ENCODE measurements around the gene EBF3. TPM values are rescaled to one million over a fixed set of nuclear protein-coding genes. Genes with fewer than 3 reads are reported as not detected.

EBF3 gene
- total RNA-seq, 1 experiment from 2014 or later = 0.22 TPM

DNA sequence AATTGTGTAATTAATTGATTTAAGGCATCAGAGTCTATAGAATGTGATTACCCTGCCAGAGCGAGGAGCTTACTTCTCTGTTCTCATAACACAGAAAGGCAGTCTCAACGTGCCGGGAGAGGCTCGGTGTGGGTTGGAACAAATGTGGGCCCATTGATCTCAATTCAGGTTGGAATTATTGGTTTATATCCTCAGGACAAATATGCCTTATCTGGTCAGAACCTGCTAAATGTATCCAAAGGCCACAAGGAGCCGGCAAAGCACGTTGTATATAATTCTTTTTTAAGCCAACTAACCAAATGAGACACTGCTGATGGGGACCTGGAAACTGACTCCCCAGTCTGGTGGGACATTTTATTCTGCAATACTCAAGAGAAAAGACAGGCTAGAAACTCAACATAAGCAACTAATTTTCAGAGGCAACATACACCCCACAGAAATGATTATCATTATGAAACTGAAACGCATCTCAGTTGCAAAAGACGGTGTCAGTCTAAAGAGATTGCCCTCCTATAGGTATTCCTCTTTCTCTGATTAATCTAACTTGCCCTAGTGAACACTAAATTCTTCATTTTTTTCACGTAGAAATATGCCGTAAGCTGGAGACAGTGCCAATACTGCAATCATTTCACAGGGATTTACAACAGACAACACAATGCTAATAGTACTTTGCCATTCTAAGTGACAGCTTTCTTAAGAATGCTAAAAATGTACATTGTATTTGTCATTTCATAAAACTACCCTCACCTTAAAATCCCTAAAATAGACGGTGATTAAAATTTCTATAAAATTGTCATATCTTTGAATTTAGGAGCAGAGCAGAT lies 9.4 kb downstream of the EBF3 start:
- Histone ChIP-seq H2BK120ac (ENCODE audit: low read depth, low read length, poor library complexity, severe bottlenecking) (no peak overlapping the region), H2BK12ac (ENCODE audit: insufficient read length, low read depth, low read length) (no peak overlapping the region), H2AFZ (ENCODE audit: low read length) (no peak overlapping the region), H3K27ac (ENCODE audit: insufficient read length, low read depth, low read length) (no peak overlapping the region), H3K9me3 (ENCODE audit: control insufficient read depth, low read depth, low read length) (no peaks in the 10 kb centered on the region), H3K56ac (ENCODE audit: insufficient read length, low read depth, low read length) (no peak overlapping the region), H2BK5ac (ENCODE audit: insufficient read length, low read length) (no peak overlapping the region), H4K8ac (replicated peaks; ENCODE audit: insufficient read length, low read depth, low read length) (no peak overlapping the region), H3K27me3 (ENCODE audit: insufficient read depth, low read length) (peaks cover 38% of the 10 kb centered on the region; the same call in 1 of the 2 replicates), H3K14ac (ENCODE audit: insufficient read depth, low read length) (no peak overlapping the region), H3K18ac (ENCODE audit: insufficient read length, low read depth, low read length) (no peak overlapping the region), H3K23me2 (ENCODE audit: insufficient read length, low read depth, low read length, poor library complexity, severe bottlenecking) (peaks cover 5% of the 10 kb centered on the region), H3T11ph (ENCODE audit: low read length) (no peak overlapping the region), H4K5ac (ENCODE audit: insufficient read length, low read depth, low read length) (no peak overlapping the region), H2BK15ac (ENCODE audit: low read depth, low read length) (no peak overlapping the region), H3K4me2 (ENCODE audit: insufficient read depth, insufficient read length, low read length) (no peak overlapping the region), H2AK5ac (ENCODE audit: insufficient read length, low read length) (no peak overlapping the region), H4K91ac (ENCODE audit: insufficient read length, low read depth, low read length) (no peak overlapping the region), H3K4me1 (ENCODE audit: insufficient read depth, low read length) (peaks cover 3% of the 10 kb centered on the region; the same call in 1 of the 2 replicates), H2BK20ac (ENCODE audit: low read depth, low read length, poor library complexity, severe bottlenecking) (no peak overlapping the region), H3K9ac (ENCODE audit: extremely low read depth, insufficient read length, low read length) (no peak overlapping the region), H4K20me1 (ENCODE audit: control insufficient read depth, insufficient read depth, insufficient read length) (no peaks in the 10 kb centered on the region), H3K79me2 (ENCODE audit: insufficient read depth, low read length) (no peaks in the 10 kb centered on the region), H3K4ac (ENCODE audit: low read depth, low read length) (no peak overlapping the region), H3K23ac (ENCODE audit: insufficient read length, low read depth, low read length) (no peak overlapping the region), H3K79me1 (ENCODE audit: insufficient read depth, low read depth, low read length, poor library complexity, severe bottlenecking) (no peaks in the 10 kb centered on the region)
- Mint-ChIP-seq H3K36me3 (ENCODE audit: insufficient read depth in 1 of 3, low read depth in 3 of 3) (no peaks in the 10 kb centered on the region; a peak in 1 of 7 replicates), H3K9me3 (no peaks in the 10 kb centered on the region; a peak in 2 of 5 replicates), H3K27ac (no peak overlapping the region), H3K4me1 (peaks cover 31 to 46% of the 10 kb centered on the region in 2 experiments), H3K27me3 (ENCODE audit: low read depth) (peaks cover 85% of the 10 kb centered on the region), H3K4me3 (no peak overlapping the region)
- no CpG with 5 or more reads among the region's 11 CpGs for WGBS (ENCODE audit: extremely low coverage, insufficient read length, low lambda C conversion rate)
- DNase-seq = no peak
- TF ChIP-seq, protein P1, sequence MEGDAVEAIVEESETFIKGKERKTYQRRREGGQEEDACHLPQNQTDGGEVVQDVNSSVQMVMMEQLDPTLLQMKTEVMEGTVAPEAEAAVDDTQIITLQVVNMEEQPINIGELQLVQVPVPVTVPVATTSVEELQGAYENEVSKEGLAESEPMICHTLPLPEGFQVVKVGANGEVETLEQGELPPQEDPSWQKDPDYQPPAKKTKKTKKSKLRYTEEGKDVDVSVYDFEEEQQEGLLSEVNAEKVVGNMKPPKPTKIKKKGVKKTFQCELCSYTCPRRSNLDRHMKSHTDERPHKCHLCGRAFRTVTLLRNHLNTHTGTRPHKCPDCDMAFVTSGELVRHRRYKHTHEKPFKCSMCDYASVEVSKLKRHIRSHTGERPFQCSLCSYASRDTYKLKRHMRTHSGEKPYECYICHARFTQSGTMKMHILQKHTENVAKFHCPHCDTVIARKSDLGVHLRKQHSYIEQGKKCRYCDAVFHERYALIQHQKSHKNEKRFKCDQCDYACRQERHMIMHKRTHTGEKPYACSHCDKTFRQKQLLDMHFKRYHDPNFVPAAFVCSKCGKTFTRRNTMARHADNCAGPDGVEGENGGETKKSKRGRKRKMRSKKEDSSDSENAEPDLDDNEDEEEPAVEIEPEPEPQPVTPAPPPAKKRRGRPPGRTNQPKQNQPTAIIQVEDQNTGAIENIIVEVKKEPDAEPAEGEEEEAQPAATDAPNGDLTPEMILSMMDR (conservative IDR thresholded peaks at IDR 0.05) = no peak
